Measurements from ENCODE around the gene RPS3. TPM values are rescaled to one million over a fixed set of nuclear protein-coding genes. Genes with fewer than 3 reads are reported as not detected.

The RPS3 gene
- total and polyA plus RNA-seq, 2 of the 13 experiments (the other 11 are each of a cell fraction or from before 2014, with no cell fraction given) = 2,143 to 3,616 TPM

DNA sequence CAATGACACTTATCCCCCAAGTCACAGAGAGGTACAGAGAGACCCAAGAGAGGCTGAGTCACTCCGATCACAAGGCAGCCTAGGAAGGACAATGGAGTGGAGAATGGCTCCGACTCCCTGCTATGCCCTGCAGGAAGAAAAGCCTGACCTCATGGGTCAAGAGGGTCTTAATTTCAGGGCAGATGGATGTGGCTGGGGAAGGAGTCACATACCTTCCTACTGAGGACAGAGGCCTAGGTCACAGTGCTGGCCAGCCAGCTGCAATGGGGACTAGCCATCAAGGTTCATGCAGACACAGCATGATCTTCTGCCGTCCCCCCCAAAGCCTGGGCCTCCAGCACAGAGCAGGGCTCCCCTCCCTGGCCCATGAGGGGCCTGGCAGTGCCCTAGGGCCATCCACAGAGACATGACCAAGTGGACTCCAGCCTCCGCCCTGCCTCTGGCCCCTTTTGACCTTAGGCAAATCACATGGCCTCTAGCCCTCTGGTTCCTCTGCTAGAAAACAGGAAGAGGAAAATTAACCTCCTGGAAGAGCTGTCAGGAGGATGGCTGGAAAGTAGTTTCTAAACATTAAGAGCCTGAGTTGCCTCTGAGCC lies 49.7 kb upstream of the RPS3 start (continued):
- TF ChIP-seq TBX3 (IDR thresholded peaks at IDR 0.05; ENCODE audit: borderline replicate concordance) = no peak
- no peak for TF ChIP-seq HNRNPH1 (optimal IDR thresholded peaks at IDR 0.05; ENCODE audit: low read depth, low read length)
- TF ChIP-seq, protein P1, sequence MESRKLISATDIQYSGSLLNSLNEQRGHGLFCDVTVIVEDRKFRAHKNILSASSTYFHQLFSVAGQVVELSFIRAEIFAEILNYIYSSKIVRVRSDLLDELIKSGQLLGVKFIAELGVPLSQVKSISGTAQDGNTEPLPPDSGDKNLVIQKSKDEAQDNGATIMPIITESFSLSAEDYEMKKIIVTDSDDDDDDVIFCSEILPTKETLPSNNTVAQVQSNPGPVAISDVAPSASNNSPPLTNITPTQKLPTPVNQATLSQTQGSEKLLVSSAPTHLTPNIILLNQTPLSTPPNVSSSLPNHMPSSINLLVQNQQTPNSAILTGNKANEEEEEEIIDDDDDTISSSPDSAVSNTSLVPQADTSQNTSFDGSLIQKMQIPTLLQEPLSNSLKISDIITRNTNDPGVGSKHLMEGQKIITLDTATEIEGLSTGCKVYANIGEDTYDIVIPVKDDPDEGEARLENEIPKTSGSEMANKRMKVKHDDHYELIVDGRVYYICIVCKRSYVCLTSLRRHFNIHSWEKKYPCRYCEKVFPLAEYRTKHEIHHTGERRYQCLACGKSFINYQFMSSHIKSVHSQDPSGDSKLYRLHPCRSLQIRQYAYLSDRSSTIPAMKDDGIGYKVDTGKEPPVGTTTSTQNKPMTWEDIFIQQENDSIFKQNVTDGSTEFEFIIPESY (CRISPR knock-in tag; IDR thresholded peaks at IDR 0.05) = no peak
- no peak for TF ChIP-seq PPARG (CRISPR knock-in tag; conservative IDR thresholded peaks at IDR 0.05)
- TF ChIP-seq ZNF333 (CRISPR knock-in tag; IDR thresholded peaks at IDR 0.05; ENCODE audit: borderline replicate concordance) = no peak
- TF ChIP-seq, protein P2, sequence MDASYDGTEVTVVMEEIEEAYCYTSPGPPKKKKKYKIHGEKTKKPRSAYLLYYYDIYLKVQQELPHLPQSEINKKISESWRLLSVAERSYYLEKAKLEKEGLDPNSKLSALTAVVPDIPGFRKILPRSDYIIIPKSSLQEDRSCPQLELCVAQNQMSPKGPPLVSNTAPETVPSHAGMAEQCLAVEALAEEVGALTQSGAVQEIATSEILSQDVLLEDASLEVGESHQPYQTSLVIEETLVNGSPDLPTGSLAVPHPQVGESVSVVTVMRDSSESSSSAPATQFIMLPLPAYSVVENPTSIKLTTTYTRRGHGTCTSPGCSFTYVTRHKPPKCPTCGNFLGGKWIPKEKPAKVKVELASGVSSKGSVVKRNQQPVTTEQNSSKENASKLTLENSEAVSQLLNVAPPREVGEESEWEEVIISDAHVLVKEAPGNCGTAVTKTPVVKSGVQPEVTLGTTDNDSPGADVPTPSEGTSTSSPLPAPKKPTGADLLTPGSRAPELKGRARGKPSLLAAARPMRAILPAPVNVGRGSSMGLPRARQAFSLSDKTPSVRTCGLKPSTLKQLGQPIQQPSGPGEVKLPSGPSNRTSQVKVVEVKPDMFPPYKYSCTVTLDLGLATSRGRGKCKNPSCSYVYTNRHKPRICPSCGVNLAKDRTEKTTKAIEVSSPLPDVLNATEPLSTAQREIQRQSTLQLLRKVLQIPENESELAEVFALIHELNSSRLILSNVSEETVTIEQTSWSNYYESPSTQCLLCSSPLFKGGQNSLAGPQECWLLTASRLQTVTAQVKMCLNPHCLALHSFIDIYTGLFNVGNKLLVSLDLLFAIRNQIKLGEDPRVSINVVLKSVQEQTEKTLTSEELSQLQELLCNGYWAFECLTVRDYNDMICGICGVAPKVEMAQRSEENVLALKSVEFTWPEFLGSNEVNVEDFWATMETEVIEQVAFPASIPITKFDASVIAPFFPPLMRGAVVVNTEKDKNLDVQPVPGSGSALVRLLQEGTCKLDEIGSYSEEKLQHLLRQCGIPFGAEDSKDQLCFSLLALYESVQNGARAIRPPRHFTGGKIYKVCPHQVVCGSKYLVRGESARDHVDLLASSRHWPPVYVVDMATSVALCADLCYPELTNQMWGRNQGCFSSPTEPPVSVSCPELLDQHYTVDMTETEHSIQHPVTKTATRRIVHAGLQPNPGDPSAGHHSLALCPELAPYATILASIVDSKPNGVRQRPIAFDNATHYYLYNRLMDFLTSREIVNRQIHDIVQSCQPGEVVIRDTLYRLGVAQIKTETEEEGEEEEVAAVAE (CRISPR knock-in tag; IDR thresholded peaks at IDR 0.05; ENCODE audit: borderline replicate concordance) = no peak
- TF ChIP-seq, protein P3, sequence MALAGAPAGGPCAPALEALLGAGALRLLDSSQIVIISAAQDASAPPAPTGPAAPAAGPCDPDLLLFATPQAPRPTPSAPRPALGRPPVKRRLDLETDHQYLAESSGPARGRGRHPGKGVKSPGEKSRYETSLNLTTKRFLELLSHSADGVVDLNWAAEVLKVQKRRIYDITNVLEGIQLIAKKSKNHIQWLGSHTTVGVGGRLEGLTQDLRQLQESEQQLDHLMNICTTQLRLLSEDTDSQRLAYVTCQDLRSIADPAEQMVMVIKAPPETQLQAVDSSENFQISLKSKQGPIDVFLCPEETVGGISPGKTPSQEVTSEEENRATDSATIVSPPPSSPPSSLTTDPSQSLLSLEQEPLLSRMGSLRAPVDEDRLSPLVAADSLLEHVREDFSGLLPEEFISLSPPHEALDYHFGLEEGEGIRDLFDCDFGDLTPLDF (CRISPR knock-in tag; IDR thresholded peaks at IDR 0.05) = no peak
- 0 out of 2 replicates have a peak, but pooled peaks have one; percentile 55 for TF ChIP-seq ZMYM4 (CRISPR knock-in tag; IDR thresholded peaks at IDR 0.05)
- no peak for TF ChIP-seq ZNF713 (CRISPR knock-in tag; IDR thresholded peaks at IDR 0.05)
- no peak for TF ChIP-seq ZNF841 (CRISPR knock-in tag; IDR thresholded peaks at IDR 0.05; ENCODE audit: borderline replicate concordance)
- TF ChIP-seq STAG1 (CRISPR knock-in tag; IDR thresholded peaks at IDR 0.05) = no peak
- TF ChIP-seq WIZ (CRISPR knock-in tag; IDR thresholded peaks at IDR 0.05) = no peak
- TF ChIP-seq, protein P4, sequence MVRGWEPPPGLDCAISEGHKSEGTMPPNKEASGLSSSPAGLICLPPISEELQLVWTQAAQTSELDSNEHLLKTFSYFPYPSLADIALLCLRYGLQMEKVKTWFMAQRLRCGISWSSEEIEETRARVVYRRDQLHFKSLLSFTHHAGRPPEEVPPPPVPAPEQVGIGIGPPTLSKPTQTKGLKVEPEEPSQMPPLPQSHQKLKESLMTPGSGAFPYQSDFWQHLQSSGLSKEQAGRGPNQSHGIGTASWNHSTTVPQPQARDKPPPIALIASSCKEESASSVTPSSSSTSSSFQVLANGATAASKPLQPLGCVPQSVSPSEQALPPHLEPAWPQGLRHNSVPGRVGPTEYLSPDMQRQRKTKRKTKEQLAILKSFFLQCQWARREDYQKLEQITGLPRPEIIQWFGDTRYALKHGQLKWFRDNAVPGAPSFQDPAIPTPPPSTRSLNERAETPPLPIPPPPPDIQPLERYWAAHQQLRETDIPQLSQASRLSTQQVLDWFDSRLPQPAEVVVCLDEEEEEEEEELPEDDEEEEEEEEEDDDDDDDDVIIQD (CRISPR knock-in tag; IDR thresholded peaks at IDR 0.05; ENCODE audit: low read depth) = no peak
- no peak for TF ChIP-seq ZNF160 (CRISPR knock-in tag; IDR thresholded peaks at IDR 0.05)
- TF ChIP-seq, protein P5, sequence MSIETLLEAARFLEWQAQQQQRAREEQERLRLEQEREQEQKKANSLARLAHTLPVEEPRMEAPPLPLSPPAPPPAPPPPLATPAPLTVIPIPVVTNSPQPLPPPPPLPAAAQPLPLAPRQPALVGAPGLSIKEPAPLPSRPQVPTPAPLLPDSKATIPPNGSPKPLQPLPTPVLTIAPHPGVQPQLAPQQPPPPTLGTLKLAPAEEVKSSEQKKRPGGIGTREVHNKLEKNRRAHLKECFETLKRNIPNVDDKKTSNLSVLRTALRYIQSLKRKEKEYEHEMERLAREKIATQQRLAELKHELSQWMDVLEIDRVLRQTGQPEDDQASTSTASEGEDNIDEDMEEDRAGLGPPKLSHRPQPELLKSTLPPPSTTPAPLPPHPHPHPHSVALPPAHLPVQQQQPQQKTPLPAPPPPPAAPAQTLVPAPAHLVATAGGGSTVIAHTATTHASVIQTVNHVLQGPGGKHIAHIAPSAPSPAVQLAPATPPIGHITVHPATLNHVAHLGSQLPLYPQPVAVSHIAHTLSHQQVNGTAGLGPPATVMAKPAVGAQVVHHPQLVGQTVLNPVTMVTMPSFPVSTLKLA (IDR thresholded peaks at IDR 0.05) = no peak
- TF ChIP-seq, protein P6, sequence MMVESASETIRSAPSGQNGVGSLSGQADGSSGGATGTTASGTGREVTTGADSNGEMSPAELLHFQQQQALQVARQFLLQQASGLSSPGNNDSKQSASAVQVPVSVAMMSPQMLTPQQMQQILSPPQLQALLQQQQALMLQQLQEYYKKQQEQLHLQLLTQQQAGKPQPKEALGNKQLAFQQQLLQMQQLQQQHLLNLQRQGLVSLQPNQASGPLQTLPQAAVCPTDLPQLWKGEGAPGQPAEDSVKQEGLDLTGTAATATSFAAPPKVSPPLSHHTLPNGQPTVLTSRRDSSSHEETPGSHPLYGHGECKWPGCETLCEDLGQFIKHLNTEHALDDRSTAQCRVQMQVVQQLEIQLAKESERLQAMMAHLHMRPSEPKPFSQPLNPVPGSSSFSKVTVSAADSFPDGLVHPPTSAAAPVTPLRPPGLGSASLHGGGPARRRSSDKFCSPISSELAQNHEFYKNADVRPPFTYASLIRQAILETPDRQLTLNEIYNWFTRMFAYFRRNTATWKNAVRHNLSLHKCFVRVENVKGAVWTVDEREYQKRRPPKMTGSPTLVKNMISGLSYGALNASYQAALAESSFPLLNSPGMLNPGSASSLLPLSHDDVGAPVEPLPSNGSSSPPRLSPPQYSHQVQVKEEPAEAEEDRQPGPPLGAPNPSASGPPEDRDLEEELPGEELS (CRISPR knock-in tag; IDR thresholded peaks at IDR 0.05) = 0 out of 2 replicates have a peak, but pooled peaks have one; percentile 55
- TF ChIP-seq ZNF260 (CRISPR knock-in tag; IDR thresholded peaks at IDR 0.05; ENCODE audit: borderline replicate concordance, low read depth) = no peak

Measured in HepG2 (cell line).